Measurements from ENCODE around the gene KLHL36. TPM values are rescaled to one million over a fixed set of nuclear protein-coding genes. Genes with fewer than 3 reads are reported as not detected.

The KLHL36 gene
- total RNA-seq, 1 experiment from 2014 or later: 36.7 TPM

DNA sequence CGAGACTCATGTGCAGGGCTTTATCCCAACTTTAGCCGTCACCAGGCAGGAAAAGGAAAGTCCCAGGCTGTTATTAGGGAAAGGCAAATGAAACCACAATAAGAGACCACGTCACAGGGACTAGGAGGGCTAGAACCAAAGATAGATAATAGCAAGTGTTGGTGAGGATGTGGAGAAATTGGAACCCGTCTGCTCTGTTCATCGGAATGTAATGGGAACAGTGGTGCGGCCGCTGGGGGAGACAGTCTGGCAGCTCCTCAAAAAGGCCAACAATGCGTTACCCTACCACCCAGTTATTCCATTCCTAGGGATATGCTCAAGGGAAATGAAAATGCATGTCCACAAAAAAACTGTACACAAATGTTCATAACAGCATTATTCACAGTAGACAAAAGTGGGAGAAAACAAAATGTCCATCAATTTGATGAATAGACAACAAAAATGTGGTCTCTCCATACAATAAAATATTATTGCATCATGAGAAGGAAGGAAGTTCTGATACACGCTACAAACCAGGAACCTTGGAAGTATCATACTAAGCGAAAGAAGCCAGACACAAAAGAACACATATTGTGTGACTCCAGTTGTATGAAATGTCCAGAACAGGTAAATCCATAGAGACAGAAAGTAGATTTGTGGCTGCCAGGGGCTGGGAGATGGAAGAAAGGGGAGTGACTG is 32.0 kb downstream of the KLHL36 start:
- no peaks in the 10 kb centered on the region for H3K79me1 ChIP-seq (ENCODE audit: insufficient read depth, low read depth, low read length, poor library complexity, severe bottlenecking)
- DNase-seq: no peak
- peaks cover 8% of the 10 kb centered on the region; the same call in 1 of the 2 replicates for H3K4me1 ChIP-seq (ENCODE audit: insufficient read depth, low read length)
- H4K8ac ChIP-seq (replicated peaks; ENCODE audit: insufficient read length, low read depth, low read length): no peak overlapping the region
- no peaks in the 10 kb centered on the region for H3K23me2 ChIP-seq (ENCODE audit: insufficient read length, low read depth, low read length, poor library complexity, severe bottlenecking)
- H3K4me2 ChIP-seq (ENCODE audit: insufficient read depth, insufficient read length, low read length): no peak overlapping the region
- no peak overlapping the region for H2BK5ac ChIP-seq (ENCODE audit: insufficient read length, low read length)
- TF ChIP-seq, protein P1, sequence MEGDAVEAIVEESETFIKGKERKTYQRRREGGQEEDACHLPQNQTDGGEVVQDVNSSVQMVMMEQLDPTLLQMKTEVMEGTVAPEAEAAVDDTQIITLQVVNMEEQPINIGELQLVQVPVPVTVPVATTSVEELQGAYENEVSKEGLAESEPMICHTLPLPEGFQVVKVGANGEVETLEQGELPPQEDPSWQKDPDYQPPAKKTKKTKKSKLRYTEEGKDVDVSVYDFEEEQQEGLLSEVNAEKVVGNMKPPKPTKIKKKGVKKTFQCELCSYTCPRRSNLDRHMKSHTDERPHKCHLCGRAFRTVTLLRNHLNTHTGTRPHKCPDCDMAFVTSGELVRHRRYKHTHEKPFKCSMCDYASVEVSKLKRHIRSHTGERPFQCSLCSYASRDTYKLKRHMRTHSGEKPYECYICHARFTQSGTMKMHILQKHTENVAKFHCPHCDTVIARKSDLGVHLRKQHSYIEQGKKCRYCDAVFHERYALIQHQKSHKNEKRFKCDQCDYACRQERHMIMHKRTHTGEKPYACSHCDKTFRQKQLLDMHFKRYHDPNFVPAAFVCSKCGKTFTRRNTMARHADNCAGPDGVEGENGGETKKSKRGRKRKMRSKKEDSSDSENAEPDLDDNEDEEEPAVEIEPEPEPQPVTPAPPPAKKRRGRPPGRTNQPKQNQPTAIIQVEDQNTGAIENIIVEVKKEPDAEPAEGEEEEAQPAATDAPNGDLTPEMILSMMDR (conservative IDR thresholded peaks at IDR 0.05): no peak
- H4K20me1 ChIP-seq (ENCODE audit: control insufficient read depth, insufficient read depth, insufficient read length): no peaks in the 10 kb centered on the region
- H3K27me3 ChIP-seq (ENCODE audit: insufficient read depth, low read length): no peaks in the 10 kb centered on the region
- H3K56ac ChIP-seq (ENCODE audit: insufficient read length, low read depth, low read length): no peak overlapping the region
- H3K4me3 Mint-ChIP-seq: no peak overlapping the region
- H3K36me3 Mint-ChIP-seq (ENCODE audit: insufficient read depth in 1 of 3, low read depth in 3 of 3): no peaks in the 10 kb centered on the region
- no peaks in the 10 kb centered on the region for H3K9me3 ChIP-seq (ENCODE audit: control insufficient read depth, low read depth, low read length)
- no peak overlapping the region for H3K9ac ChIP-seq (ENCODE audit: extremely low read depth, insufficient read length, low read length)
- peaks cover 35 to 43% of the 10 kb centered on the region in 2 experiments for H3K4me1 Mint-ChIP-seq
- H2BK15ac ChIP-seq (ENCODE audit: low read depth, low read length): no peak overlapping the region
- no peak overlapping the region for H2BK120ac ChIP-seq (ENCODE audit: low read depth, low read length, poor library complexity, severe bottlenecking)
- no peak overlapping the region for H3T11ph ChIP-seq (ENCODE audit: low read length)
- H3K9me3 Mint-ChIP-seq: peaks cover 0 to 3% of the 10 kb centered on the region in 2 experiments; a peak in 1 of 5 replicates
- no peak overlapping the region for H2BK20ac ChIP-seq (ENCODE audit: low read depth, low read length, poor library complexity, severe bottlenecking)
- H2AFZ ChIP-seq (ENCODE audit: low read length): no peak overlapping the region
- H2BK12ac ChIP-seq (ENCODE audit: insufficient read length, low read depth, low read length): no peak overlapping the region
- H3K27me3 Mint-ChIP-seq (ENCODE audit: low read depth): peaks cover 33% of the 10 kb centered on the region
- no peak overlapping the region for H3K14ac ChIP-seq (ENCODE audit: insufficient read depth, low read length)
- H3K23ac ChIP-seq (ENCODE audit: insufficient read length, low read depth, low read length): no peak overlapping the region
- no peak overlapping the region for H4K91ac ChIP-seq (ENCODE audit: insufficient read length, low read depth, low read length)
- H4K5ac ChIP-seq (ENCODE audit: insufficient read length, low read depth, low read length): no peak overlapping the region
- no peak overlapping the region; a peak in 1 of 7 replicates for H3K27ac Mint-ChIP-seq
- no CpG with 5 or more reads among the region's 10 CpGs for WGBS (ENCODE audit: extremely low coverage, insufficient read length, low lambda C conversion rate)
- no peak overlapping the region for H3K4ac ChIP-seq (ENCODE audit: low read depth, low read length)
- H2AK5ac ChIP-seq (ENCODE audit: insufficient read length, low read length): no peak overlapping the region
- no peak overlapping the region for H3K27ac ChIP-seq (ENCODE audit: insufficient read length, low read depth, low read length)
- H3K18ac ChIP-seq (ENCODE audit: insufficient read length, low read depth, low read length): no peak overlapping the region
- no peaks in the 10 kb centered on the region for H3K79me2 ChIP-seq (ENCODE audit: insufficient read depth, low read length)
